Esophagus (tissue), 2 donors: ENCODE results near the gene FBLIM1. TPM values are rescaled to one million over a fixed set of nuclear protein-coding genes. Genes with fewer than 3 reads are reported as not detected.
A peak's percentile ranks its signal among the peaks of the same experiment; 100 is the strongest.

ENCODE experiments used
- H3K27ac ChIP-seq, 2 donors: one replicate each; pipeline ENCODE4 v1.5.1; 2013; ENCODE audit warnings: low read depth in 2 of 2, mild to moderate bottlenecking in 2 of 2, inconsistent platforms in 1 of 2, low read length in 1 of 2, moderate library complexity in 1 of 2
- H3K27me3 ChIP-seq, 2 donors: one replicate each; pipeline ENCODE4 v1.6.1; 2013; ENCODE audit warnings: low read length in 2 of 2, control low read depth in 1 of 2, mild to moderate bottlenecking in 1 of 2; ENCODE audit not compliant: insufficient read depth in 2 of 2, control insufficient read depth in 1 of 2
- H3K36me3 ChIP-seq, 2 donors: one replicate each; pipeline ENCODE4 v1.6.1; 2013; ENCODE audit warnings: low read length in 1 of 2; ENCODE audit not compliant: control insufficient read depth in 2 of 2, insufficient read depth in 2 of 2
- H3K4me1 ChIP-seq, 2 donors: one replicate each; pipeline ENCODE4 v1.6.1; 2013; ENCODE audit warnings: low read length in 1 of 2; ENCODE audit not compliant: control insufficient read depth in 2 of 2, insufficient read depth in 2 of 2
- H3K4me3 ChIP-seq, 2 donors: one replicate each; pipeline ENCODE4 v1.5.1; 2013; ENCODE audit warnings: low read length in 2 of 2, mild to moderate bottlenecking in 2 of 2, low read depth in 1 of 2, moderate library complexity in 1 of 2
- H3K9me3 ChIP-seq, 2 donors: one replicate each; pipeline ENCODE4 v1.6.1; 2013; ENCODE audit warnings: mild to moderate bottlenecking in 2 of 2, low read depth in 1 of 2, low read length in 1 of 2, moderate library complexity in 1 of 2; ENCODE audit not compliant: control insufficient read depth in 2 of 2, insufficient read depth in 1 of 2
- WGBS, 2 donors: extraction: QIAGEN DNeasy Blood & Tissue Kit; methylation state at CpG; one replicate each; pipeline ENCODE4 v1.1.7; 2013; 5-methylcytosine and 5-hydroxymethylcytosine counted together
- polyA plus RNA-seq, 2 donors: library from polyadenylated mRNA; stranded (reverse); fragments of 200-250 nt; gene quantifications; one replicate each; pipeline ENCODE4 v1.2.3, GENCODE V29; 2013
- donor health status: healthy with polysubstance abuse.
- donor health status: Bipolar disorder and iron deficiency.

The FBLIM1 gene
- polyA plus RNA-seq, 2 donors: 17.7 to 20.5 TPM

- H3K36me3 ChIP-seq: peaks cover 38 to 87% of the 10 kb centered on the region in 2 donors
- no peak overlapping the region for H3K27ac ChIP-seq
- H3K9me3 ChIP-seq: no peaks in the 10 kb centered on the region
- WGBS, 2 donors: 78 to 91% methylated on average over 22 of the region's 22 CpGs
- H3K4me3 ChIP-seq: no peak overlapping the region
- H3K4me1 ChIP-seq: peaks cover 0 to 3% of the 10 kb centered on the region in 2 donors
- no peaks in the 10 kb centered on the region for H3K27me3 ChIP-seq
These were observed 29.5 kb upstream of the FBLIM1 start for GRCh38 chr1:15728937-15729657.

GRCh38 chr1:15730423-15730822 is 28.2 kb upstream of the FBLIM1 start:
- 91 to 95% methylated on average over 16 of the region's 16 CpGs for WGBS, 2 donors
- no peaks in the 10 kb centered on the region for H3K27me3 ChIP-seq
- H3K4me1 ChIP-seq: peaks cover 2 to 10% of the 10 kb centered on the region in 2 donors
- H3K27ac ChIP-seq: no peak overlapping the region
- no peaks in the 10 kb centered on the region for H3K9me3 ChIP-seq
- H3K36me3 ChIP-seq: peaks cover 40 to 85% of the 10 kb centered on the region in 2 donors
- H3K4me3 ChIP-seq: no peak overlapping the region

- no peak overlapping the region for H3K4me3 ChIP-seq
- peaks cover 4 to 12% of the 10 kb centered on the region in 2 donors for H3K4me1 ChIP-seq
- no peaks in the 10 kb centered on the region for H3K27me3 ChIP-seq
- peaks cover 39 to 81% of the 10 kb centered on the region in 2 donors for H3K36me3 ChIP-seq
- H3K27ac ChIP-seq: no peak overlapping the region
- WGBS, 2 donors: 92 to 94% methylated on average over 16 of the region's 16 CpGs
- H3K9me3 ChIP-seq: no peaks in the 10 kb centered on the region
These were observed 27.7 kb upstream of the FBLIM1 start for GRCh38 chr1:15730936-15731335.

- 91 to 93% methylated on average over 39 of the region's 39 CpGs for WGBS, 2 donors
- H3K36me3 ChIP-seq: peaks cover 34 to 71% of the 10 kb centered on the region in 2 donors
These were observed 26.6 kb upstream of the FBLIM1 start for GRCh38 chr1:15731735-15732685.

GRCh38 chr1:15732686-15733081 is 25.9 kb upstream of the FBLIM1 start:
- Histone ChIP-seq H3K4me1 (peaks cover 7 to 24% of the 10 kb centered on the region in 2 donors), H3K27me3 (no peaks in the 10 kb centered on the region), H3K36me3 (peaks cover 29 to 64% of the 10 kb centered on the region in 2 donors), H3K27ac (peak overlapping the region in 1 of 2 donors; percentile 13), H3K9me3 (no peaks in the 10 kb centered on the region), H3K4me3 (no peak overlapping the region)
- 53 to 62% methylated on average over 7 of the region's 7 CpGs for WGBS, 2 donors

More at GRCh38 chr1:15731735-15732685, 26.6 kb upstream of the FBLIM1 start:
- H3K9me3 ChIP-seq: no peaks in the 10 kb centered on the region
- no peak overlapping the region for H3K4me3 ChIP-seq
- no peaks in the 10 kb centered on the region for H3K27me3 ChIP-seq
- peaks cover 4 to 22% of the 10 kb centered on the region in 2 donors for H3K4me1 ChIP-seq
- no peak overlapping the region for H3K27ac ChIP-seq

- H3K4me1 ChIP-seq: peaks cover 10 to 26% of the 10 kb centered on the region in 2 donors
- H3K4me3 ChIP-seq: no peak overlapping the region
- H3K9me3 ChIP-seq: no peaks in the 10 kb centered on the region
- peaks cover 27 to 58% of the 10 kb centered on the region in 2 donors for H3K36me3 ChIP-seq
- H3K27ac ChIP-seq: no peak overlapping the region
- H3K27me3 ChIP-seq: no peaks in the 10 kb centered on the region
- WGBS, 2 donors: 68 to 73% methylated on average over 11 of the region's 11 CpGs
These were observed 25.3 kb upstream of the FBLIM1 start for GRCh38 chr1:15733218-15733725.

GRCh38 chr1:15733726-15734226 is 24.8 kb upstream of the FBLIM1 start:
- 91 to 92% methylated on average over 27 of the region's 27 CpGs for WGBS, 2 donors

GRCh38 chr1:15734296-15734695 is 24.3 kb upstream of the FBLIM1 start:
- WGBS, 2 donors: 82 to 83% methylated on average over 13 of the region's 13 CpGs
- no peak overlapping the region for H3K27ac ChIP-seq
- no peak overlapping the region for H3K4me3 ChIP-seq
- H3K4me1 ChIP-seq: peaks cover 10 to 26% of the 10 kb centered on the region in 2 donors
- peaks cover 27 to 48% of the 10 kb centered on the region in 2 donors for H3K36me3 ChIP-seq
- H3K9me3 ChIP-seq: no peaks in the 10 kb centered on the region
- no peaks in the 10 kb centered on the region for H3K27me3 ChIP-seq

More at GRCh38 chr1:15733726-15734226, 24.8 kb upstream of the FBLIM1 start:
- H3K4me1 ChIP-seq: peaks cover 10 to 26% of the 10 kb centered on the region in 2 donors
- H3K36me3 ChIP-seq: peaks cover 27 to 53% of the 10 kb centered on the region in 2 donors
- no peak overlapping the region for H3K27ac ChIP-seq
- H3K27me3 ChIP-seq: no peaks in the 10 kb centered on the region
- H3K4me3 ChIP-seq: no peak overlapping the region
- no peaks in the 10 kb centered on the region for H3K9me3 ChIP-seq

GRCh38 chr1:15734901-15735300 is 23.7 kb upstream of the FBLIM1 start:
- no peaks in the 10 kb centered on the region for H3K27me3 ChIP-seq
- 56 to 60% methylated on average over 17 of the region's 17 CpGs for WGBS, 2 donors
- H3K27ac ChIP-seq: peak overlapping the region in 1 of 2 donors; percentile 71
- H3K36me3 ChIP-seq: peaks cover 27 to 43% of the 10 kb centered on the region in 2 donors
- no peaks in the 10 kb centered on the region for H3K9me3 ChIP-seq
- no peak overlapping the region for H3K4me3 ChIP-seq
- peaks cover 10 to 26% of the 10 kb centered on the region in 2 donors for H3K4me1 ChIP-seq
